Endothelial cell (in vitro differentiated cells): Measurements from ENCODE around the gene VRK3. TPM values are rescaled to one million over a fixed set of nuclear protein-coding genes. Genes with fewer than 3 reads are reported as not detected.

Experiments
- DNase-seq: peaks from one replicate; pipeline ENCODE4 v3.0.0; 2021; ENCODE audit warnings: low spot score
- H3K27ac Mint-ChIP-seq: one replicate; pipeline ENCODE4 v1.8.0; 2021; ENCODE audit warnings: mixed read lengths, inconsistent platforms; ENCODE audit not compliant: unreplicated experiment
- H3K27me3 Mint-ChIP-seq: one replicate; pipeline ENCODE4 v1.8.0; 2021; ENCODE audit warnings: mild to moderate bottlenecking, moderate library complexity, mixed read lengths, inconsistent platforms; ENCODE audit not compliant: unreplicated experiment
- H3K36me3 Mint-ChIP-seq: one replicate; pipeline ENCODE4 v1.8.0; 2021; ENCODE audit warnings: mild to moderate bottlenecking, low read depth, mixed read lengths, inconsistent platforms; ENCODE audit not compliant: unreplicated experiment
- H3K4me1 Mint-ChIP-seq: one replicate; pipeline ENCODE4 v1.8.0; 2021; ENCODE audit warnings: mild to moderate bottlenecking, mixed read lengths, inconsistent platforms; ENCODE audit not compliant: unreplicated experiment
- H3K4me3 Mint-ChIP-seq: one replicate; pipeline ENCODE4 v1.8.0; 2021; ENCODE audit warnings: mild to moderate bottlenecking, mixed read lengths, inconsistent platforms; ENCODE audit not compliant: unreplicated experiment
- H3K9me3 Mint-ChIP-seq: one replicate; pipeline ENCODE4 v1.8.0; 2021; ENCODE audit warnings: mixed read lengths, inconsistent platforms; ENCODE audit not compliant: unreplicated experiment
- total RNA-seq: library from RNA; stranded (reverse); fragmentation: NEBNext Ultra II Directional; extraction: Animal tissue kit (Norgen Biotek cat#: 25700); gene quantifications from one replicate; pipeline ENCODE4 v1.2.1, GENCODE V29; 2021; ENCODE audit not compliant: unreplicated experiment
- TF ChIP-seq, protein P1 (sequence below): fragments of 200-600 bp; sonication (generic); IDR thresholded peaks from one replicate; pipeline ENCODE4 v1.5.0; 2021; ENCODE audit warnings: antibody characterized with exemption; ENCODE audit not compliant: unreplicated experiment

Gene VRK3
- total RNA-seq, 1 donor from 2014 or later = 51.2 TPM

DNA sequence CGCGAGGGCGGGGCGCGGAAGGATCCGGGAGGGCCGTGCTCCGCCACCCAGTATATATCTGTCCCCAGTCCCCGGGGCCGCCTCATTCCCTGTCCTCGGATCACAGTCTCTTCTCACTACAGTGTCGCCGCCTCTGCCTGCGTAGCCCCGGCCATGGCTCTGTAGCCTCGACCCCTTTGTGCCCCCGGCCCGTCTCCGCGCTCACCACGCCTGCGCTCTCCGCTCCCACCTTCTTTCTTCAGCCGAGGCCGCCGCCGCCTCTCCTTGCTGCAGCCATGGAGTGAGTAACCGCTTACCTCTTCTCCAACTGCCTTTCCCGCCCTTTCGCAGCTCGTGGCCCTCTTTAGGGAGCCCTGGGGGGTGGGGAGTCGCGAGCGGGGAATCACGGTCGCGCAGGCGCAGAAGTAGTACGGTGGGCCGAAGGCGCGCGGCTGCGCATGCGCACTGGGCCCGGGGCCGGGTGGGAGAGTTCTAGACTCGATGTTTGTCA, 96.0 kb downstream of the VRK3 start, which contains the start of the genes ATF5 and NUP62:
Gene ATF5, plus strand, starts transcription at position 85 of the 490 bp plus-strand sequence. CDS start 1,646 bp downstream, outside the sequence.
Gene NUP62, minus strand, starts transcription at position 384 of the 490 bp plus-strand sequence. CDS start 19,697 bp downstream, outside the sequence.
- peak; percentile 87 for DNase-seq
- H3K27me3 Mint-ChIP-seq = peaks cover 29% of the 10 kb centered on the region
- TF ChIP-seq, protein P1, sequence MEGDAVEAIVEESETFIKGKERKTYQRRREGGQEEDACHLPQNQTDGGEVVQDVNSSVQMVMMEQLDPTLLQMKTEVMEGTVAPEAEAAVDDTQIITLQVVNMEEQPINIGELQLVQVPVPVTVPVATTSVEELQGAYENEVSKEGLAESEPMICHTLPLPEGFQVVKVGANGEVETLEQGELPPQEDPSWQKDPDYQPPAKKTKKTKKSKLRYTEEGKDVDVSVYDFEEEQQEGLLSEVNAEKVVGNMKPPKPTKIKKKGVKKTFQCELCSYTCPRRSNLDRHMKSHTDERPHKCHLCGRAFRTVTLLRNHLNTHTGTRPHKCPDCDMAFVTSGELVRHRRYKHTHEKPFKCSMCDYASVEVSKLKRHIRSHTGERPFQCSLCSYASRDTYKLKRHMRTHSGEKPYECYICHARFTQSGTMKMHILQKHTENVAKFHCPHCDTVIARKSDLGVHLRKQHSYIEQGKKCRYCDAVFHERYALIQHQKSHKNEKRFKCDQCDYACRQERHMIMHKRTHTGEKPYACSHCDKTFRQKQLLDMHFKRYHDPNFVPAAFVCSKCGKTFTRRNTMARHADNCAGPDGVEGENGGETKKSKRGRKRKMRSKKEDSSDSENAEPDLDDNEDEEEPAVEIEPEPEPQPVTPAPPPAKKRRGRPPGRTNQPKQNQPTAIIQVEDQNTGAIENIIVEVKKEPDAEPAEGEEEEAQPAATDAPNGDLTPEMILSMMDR = no peak
- H3K36me3 Mint-ChIP-seq = peaks cover 38% of the 10 kb centered on the region
- peaks cover 13% of the 10 kb centered on the region for H3K4me1 Mint-ChIP-seq
- peak within 1 kb of the TSS; percentile 99 for H3K4me3 Mint-ChIP-seq
- H3K27ac Mint-ChIP-seq = peak within 1 kb of the TSS; percentile 97
- H3K9me3 Mint-ChIP-seq = no peaks in the 10 kb centered on the region

DNA sequence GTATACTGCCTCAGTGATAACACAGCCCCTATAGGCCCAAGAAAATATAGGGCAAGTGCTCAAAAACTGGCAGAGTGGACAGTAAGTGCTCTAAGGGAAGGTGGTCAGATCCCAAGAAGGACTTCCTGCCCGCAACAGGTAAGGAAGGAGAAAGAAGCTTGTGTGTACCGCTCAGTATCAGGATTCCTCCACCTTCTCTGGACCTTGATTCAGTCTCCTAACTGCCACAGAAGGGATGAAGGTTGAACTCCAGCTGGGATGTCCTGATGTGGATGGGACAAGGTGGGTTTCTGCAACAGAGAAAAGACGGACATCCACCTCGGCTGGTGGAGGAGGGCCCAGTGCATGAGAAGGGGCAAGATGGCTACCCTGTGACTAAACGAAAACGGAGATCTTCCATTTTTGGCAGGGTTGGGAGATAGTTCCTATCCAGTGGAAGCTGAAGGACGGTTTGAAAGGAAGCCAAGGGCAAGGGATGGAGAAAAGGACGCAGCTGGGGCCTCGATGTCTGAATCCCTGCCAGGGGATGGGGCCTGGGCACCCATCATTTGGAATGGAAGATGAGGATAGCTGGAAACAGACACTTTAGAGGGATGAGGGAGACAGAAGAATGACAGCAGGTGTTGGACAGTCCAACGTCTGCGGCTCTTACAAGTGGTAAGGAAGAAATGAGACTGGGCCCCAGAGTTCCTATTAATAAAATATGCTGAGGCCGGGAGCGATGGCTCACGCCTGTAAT, 97.5 kb downstream of the VRK3 start:
- no peaks in the 10 kb centered on the region for H3K9me3 Mint-ChIP-seq
- peak overlapping the region; percentile 93 for H3K27ac Mint-ChIP-seq
- peaks cover 13% of the 10 kb centered on the region for H3K4me1 Mint-ChIP-seq
- H3K4me3 Mint-ChIP-seq = peak overlapping the region; percentile 99
- peaks cover 24% of the 10 kb centered on the region for H3K27me3 Mint-ChIP-seq
- H3K36me3 Mint-ChIP-seq = peaks cover 35% of the 10 kb centered on the region
- DNase-seq = no peak
- TF ChIP-seq, protein P1 = no peak

DNA sequence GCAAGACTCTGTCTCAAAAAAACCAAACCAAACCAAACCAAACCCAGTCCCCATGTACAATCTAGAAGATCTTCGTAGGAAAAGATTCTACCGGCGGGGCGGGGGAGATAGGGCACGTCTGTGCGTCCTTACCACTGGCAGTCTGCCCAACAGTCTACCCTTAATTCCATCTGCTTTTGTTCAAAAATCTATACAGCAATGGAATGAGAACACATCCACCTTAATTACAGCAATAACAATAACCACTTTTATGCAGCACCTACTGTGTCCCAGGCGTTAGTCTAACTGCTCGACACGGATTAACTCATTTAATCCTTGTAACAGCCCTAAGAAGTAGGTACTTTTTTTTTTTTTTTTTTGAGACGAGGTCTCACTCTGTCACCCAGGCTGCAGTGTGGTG, 98.7 kb downstream of the VRK3 start:
- peaks cover 26% of the 10 kb centered on the region for H3K27me3 Mint-ChIP-seq
- no peak for DNase-seq
- H3K4me1 Mint-ChIP-seq = peaks cover 13% of the 10 kb centered on the region
- H3K4me3 Mint-ChIP-seq = no peak overlapping the region
- TF ChIP-seq, protein P1 = no peak
- no peaks in the 10 kb centered on the region for H3K9me3 Mint-ChIP-seq
- peaks cover 31% of the 10 kb centered on the region for H3K36me3 Mint-ChIP-seq
- H3K27ac Mint-ChIP-seq = no peak overlapping the region

Other genes with a start within 250 kb of the VRK3 start
- gene FUZ, start 212.1 kb downstream of the VRK3 start, total RNA-seq = 15.6 TPM
- gene MED25, start 207.1 kb downstream of the VRK3 start, total RNA-seq = 117 TPM
- gene PTOV1, start 174.2 kb downstream of the VRK3 start, total RNA-seq = 231 TPM
- 96.0 TPM for gene PNKP, start 157.8 kb downstream of the VRK3 start, total RNA-seq
- gene AKT1S1, start 148.0 kb downstream of the VRK3 start, total RNA-seq = 48.2 TPM
- 36.8 TPM for gene TBC1D17, start 147.7 kb downstream of the VRK3 start, total RNA-seq
- 0.90 TPM for gene IL4I1, start 128.5 kb downstream of the VRK3 start, total RNA-seq
- gene ATF5, start 96.2 kb downstream of the VRK3 start, total RNA-seq = 15.8 TPM
- gene NUP62, start 95.9 kb downstream of the VRK3 start, total RNA-seq = 60.9 TPM
- gene SIGLEC11, start 64.2 kb downstream of the VRK3 start, total RNA-seq = not detected
- gene ZNF473, start 633 bp upstream of the VRK3 start, total RNA-seq = 10.9 TPM
- not detected for gene IZUMO2, start 137.9 kb upstream of the VRK3 start, total RNA-seq
- not detected for gene MYH14, start 178.2 kb upstream of the VRK3 start, total RNA-seq